Measurements from ENCODE around the gene MAST4.

The MAST4 gene

GRCh38 chr5:67164856-67165525 is 568.8 kb downstream of the MAST4 start:
- ChIA-PET CTCF (no interaction called here), POLR2A (no interaction called here)
- Histone ChIP-seq H3K9me3 (ENCODE audit: control insufficient read depth, insufficient read depth, low read depth, low read length) (no peaks in the 10 kb centered on the region), H3K36me3 (ENCODE audit: control insufficient read depth in 2 of 2, insufficient read depth in 1 of 2, low read length in 2 of 2) (peaks cover 0 to 32% of the 10 kb centered on the region in 2 experiments; a peak in 1 of 3 replicates), H3K4me3 (ENCODE audit: low read depth, low read length) (no peak overlapping the region), H3K4me1 (ENCODE audit: control insufficient read depth, insufficient read depth, low read length) (no peaks in the 10 kb centered on the region), H3K27ac (ENCODE audit: extremely low read depth, low read depth, low read length) (no peak overlapping the region)
- TF ChIP-seq ZNF518A (tag by site-specific recombination; conservative IDR thresholded peaks at IDR 0.05; ENCODE audit: low read depth): no peak

GRCh38 chr5:67165526-67166459 is 569.6 kb downstream of the MAST4 start:
- H3K4me3 ChIP-seq (ENCODE audit: low read depth, low read length): no peak overlapping the region

More at GRCh38 chr5:67165526-67166459, 569.6 kb downstream of the MAST4 start:
- ChIA-PET CTCF (interaction anchor here (0.6 to 4.1 kb wide), 3 partner anchors 8 to 236 kb away, joined by 3 to 30 read pairs (median 5); no protein-coding TSS in a partner anchor), POLR2A (no interaction called here)
- no peak overlapping the region for H3K27ac ChIP-seq (ENCODE audit: extremely low read depth, low read depth, low read length)
- H3K9me3 ChIP-seq (ENCODE audit: control insufficient read depth, insufficient read depth, low read depth, low read length): no peaks in the 10 kb centered on the region
- H3K36me3 ChIP-seq (ENCODE audit: control insufficient read depth in 2 of 2, insufficient read depth in 1 of 2, low read length in 2 of 2): peaks cover 0 to 32% of the 10 kb centered on the region in 2 experiments; a peak in 1 of 3 replicates
- H3K4me1 ChIP-seq (ENCODE audit: control insufficient read depth, insufficient read depth, low read length): no peaks in the 10 kb centered on the region
- TF ChIP-seq ZBTB6 (tag by site-specific recombination; IDR thresholded peaks at IDR 0.05) (no peak), ZNF677 (tag by site-specific recombination; IDR thresholded peaks at IDR 0.05) (no peak), HOXC10 (CRISPR knock-in tag; IDR thresholded peaks at IDR 0.05) (no peak), ZBTB44 (tag by site-specific recombination; IDR thresholded peaks at IDR 0.05) (no peak), ZBTB8A (tag by site-specific recombination; IDR thresholded peaks at IDR 0.05) (no peak), EGR2 (tag by site-specific recombination; IDR thresholded peaks at IDR 0.05; ENCODE audit: low read depth) (no peak), ZNF596 (tag by site-specific recombination; IDR thresholded peaks at IDR 0.05) (no peak), ZNF362 (tag by site-specific recombination; IDR thresholded peaks at IDR 0.05) (no peak), ZFP37 (tag by site-specific recombination; IDR thresholded peaks at IDR 0.05) (no peak), ZNF324 (tag by site-specific recombination; IDR thresholded peaks at IDR 0.05) (no peak), ZNF664 (tag by site-specific recombination; IDR thresholded peaks at IDR 0.05) (no peak), FEZF1 (tag by site-specific recombination; IDR thresholded peaks at IDR 0.05) (no peak), ZNF16 (tag by site-specific recombination; IDR thresholded peaks at IDR 0.05; ENCODE audit: low read depth) (no peak)
